HUDEP-2 (cell line): ENCODE data around the gene NR3C2.

Experiments
- DNase-seq, 76 experiments: peaks; one replicate each; lab custom pipeline; 2025; ENCODE audit not compliant: unreplicated experiment in 76 of 76; lab: John Stamatoyannopoulos, UW

The NR3C2 gene

DNA sequence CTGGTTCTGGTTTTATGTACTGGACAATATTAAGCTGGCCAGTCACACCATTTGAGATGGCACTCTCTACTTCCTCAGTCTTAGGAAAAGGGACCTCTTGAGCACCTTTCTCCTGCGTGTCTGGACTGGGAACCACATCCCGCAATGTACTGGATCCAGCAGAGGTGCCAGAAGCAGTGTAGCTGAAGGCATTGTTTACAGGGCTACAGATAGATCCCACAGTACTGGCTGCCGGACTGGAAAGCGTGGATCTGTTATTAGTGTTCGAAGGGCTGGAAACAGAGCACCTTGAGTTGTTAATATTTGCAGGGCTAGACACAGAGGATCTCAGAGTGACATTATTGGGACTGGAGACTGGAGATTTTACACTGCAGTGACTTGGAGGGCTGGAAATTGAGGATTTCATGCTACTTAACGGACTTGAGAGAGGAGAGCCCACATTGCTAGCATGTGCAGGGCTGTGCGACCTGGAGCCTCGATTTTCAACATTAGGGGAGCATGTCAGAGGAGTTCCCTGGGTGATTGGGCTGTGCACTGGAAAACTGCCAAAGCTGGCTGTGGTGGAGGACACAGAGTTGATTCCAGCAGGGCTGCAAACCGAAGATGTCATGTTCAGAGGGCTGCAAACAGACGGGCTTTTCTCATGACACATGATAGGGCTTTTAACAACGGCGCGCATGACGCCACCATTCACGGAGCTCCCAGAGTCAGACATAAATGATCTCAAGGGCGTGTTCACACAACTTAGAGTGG, 6.4 kb downstream of the NR3C2 start:
- DNase-seq = peak in 1 of 76 experiments; percentile 1

DNA sequence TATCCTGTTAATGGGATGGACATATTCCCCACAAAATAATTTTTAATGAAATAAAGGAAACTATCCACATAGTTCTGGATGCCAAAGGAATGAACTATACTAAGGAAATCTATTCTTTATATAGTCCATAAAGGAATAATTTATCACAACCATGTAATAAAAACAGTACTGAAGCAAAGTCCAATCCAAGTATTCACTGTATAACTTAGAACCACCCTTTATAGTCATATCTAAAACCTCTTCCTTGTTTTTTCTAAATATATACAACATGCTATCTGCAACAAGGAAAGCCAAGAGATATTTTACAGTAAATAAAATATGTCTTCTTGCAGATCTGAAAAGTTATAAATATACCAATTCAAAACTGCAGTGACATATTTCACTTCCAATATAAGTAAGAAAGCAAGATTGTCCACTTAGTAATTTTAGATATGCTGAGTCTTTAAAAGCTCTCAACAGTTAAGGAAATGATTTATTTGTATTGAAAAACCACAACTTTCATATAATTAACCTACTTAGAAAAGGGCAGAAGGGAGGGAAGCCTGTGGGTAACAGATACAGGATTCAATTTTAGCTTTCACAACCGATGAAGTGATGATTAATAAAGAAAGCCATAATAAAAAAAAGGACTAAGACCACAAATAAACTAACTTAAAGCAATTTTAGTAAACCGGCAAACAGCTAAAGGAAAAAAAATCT, 8.0 kb downstream of the NR3C2 start:
- DNase-seq = no peak

DNA sequence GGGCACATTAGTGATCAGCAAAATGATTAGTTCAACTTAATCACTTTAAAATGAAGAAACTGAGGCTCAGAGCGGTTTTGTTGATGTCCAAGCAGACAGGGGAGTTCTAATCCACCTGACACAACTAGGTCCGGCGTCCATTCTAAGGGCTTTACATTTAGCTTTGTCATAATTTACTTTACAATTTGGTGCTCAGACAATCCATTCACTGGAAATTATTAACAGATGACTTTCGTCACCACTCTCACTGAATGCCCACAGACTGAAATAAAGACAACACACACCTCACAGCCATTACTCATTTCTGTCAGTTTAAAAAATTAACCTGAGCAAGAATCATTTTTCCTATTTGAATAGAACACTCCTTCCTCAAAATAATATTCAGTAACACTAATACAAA, 10.8 kb downstream of the NR3C2 start:
- DNase-seq = no peak

DNA sequence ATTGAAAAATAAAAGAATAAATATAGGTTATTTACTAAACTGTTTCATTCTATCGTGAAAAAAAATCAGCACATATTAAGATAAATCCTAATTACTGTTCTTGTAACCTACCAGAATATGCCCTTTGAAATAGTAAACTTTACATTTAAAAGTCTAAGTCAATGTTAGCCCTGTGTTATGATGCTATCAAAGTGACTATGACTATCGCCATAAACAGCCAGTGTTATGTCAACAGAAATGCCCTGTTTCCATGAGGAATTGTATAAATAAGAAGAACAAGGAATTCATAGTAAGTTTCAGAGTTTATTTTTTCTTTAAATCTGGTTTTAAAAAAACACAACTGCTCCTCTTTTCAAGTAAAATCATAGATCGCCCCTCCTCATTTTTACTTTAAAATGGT, 11.4 kb downstream of the NR3C2 start:
- DNase-seq = no peak

DNA sequence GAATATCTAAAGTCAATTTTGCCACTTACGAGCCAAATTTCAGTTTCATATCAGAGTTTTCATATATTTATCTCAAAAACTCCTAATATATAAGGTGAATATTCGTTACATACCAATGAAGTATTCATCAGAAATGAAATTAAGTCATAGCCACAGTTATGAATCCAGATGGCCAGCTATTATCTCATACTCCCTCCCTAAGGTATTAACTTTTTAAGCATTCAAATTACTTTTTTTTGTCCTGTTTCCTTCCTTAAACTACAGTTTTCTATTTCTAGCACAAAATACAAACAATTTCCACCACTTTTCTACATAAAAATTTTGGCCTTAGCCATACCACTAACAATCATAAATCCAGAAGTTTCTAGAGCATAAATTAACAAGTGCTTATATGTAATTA, 13.0 kb downstream of the NR3C2 start:
- no peak for DNase-seq

DNA sequence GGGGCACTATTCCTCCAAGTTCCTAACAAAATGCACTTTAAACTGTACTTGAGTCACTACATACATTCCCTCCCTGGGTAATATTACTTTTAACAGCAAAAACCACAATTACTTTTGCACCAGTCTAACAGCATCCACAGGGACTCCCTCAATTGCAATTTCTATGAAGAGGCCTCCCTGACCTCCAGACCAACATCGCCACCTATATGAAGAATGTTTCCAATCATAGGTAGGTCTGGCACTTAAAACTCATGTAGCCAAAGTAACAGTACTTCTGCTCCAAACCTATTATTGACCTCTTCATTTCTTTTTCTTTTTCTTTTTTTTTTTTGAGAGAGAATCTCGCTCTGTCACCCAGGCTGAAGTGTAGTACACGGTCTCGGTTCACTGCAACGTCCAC, 15.6 kb downstream of the NR3C2 start:
- no peak for DNase-seq

DNA sequence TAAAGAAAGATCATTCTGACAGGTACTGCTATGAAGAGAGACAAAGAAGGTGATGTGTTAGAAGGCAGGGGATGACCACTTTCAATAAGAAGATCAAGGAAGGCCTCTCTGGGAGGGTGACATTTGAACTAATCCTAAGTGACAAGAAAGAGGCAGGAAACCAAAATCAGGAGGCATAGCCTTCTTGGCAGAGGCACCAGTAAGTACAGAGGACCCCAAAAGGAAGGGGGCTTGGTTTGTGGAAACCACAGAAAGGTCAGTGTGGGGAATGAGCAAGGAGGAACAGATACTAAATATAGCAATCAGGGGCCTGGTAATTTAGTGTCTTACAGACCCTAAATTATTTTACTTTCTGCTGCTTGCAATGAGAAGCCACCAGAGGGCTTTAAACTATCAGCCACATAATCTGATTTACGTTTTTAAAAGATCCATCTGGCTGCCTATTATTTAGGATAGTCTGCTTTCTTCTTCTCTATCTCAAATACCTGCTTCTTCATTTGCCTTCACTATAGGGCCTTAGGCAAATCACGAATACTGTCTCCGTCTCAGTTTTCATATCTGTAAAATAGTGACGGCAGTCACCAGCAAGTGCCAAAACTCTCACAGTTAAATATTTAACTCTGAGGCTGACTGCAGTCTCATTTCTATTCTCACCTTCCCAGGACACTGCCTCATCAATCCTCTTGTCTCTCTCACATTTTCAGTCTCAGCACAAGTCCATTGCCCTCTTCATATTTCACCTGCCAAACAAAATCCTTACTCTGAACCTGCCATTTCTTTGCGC, 16.7 kb downstream of the NR3C2 start:
- no peak for DNase-seq

DNA sequence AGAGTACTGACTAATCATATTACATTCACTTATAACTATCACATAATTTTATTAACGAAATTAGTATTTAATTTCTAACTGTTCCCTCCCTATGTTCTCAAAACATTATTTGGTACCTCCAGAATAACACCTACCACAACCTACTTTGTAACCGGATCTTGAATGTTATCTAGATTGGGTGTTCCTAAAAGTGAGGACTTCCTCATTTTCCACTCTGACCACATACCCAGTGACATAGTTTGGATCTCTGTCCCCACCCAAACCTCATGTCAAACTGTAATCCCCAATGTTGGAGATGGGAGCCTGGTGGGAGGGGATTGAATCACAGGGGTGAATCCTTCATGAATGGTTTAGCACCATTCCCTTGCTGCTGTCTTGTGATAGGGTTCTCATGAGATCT, 21.8 kb downstream of the NR3C2 start:
- no peak for DNase-seq

DNA sequence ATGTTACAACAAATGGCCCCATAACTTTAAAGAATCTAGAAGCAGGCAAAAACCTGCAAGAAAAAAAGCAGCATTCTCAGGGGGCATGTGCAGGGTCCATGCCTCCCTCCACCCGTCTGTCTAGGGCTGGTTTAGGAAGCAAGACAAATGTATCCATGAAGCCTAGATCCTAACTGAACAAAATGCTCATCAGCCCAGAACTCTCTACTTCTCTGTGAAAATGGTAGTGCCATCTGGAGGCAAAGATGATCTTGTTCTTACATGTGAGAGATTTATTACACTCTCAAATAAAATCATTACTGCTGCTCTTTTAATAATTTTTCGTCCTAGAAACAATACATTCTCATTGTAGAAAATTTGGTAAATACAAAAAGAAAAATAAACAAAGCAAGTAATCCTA, 26.7 kb downstream of the NR3C2 start:
- DNase-seq = peak in 1 of 76 experiments; percentile 3

DNA sequence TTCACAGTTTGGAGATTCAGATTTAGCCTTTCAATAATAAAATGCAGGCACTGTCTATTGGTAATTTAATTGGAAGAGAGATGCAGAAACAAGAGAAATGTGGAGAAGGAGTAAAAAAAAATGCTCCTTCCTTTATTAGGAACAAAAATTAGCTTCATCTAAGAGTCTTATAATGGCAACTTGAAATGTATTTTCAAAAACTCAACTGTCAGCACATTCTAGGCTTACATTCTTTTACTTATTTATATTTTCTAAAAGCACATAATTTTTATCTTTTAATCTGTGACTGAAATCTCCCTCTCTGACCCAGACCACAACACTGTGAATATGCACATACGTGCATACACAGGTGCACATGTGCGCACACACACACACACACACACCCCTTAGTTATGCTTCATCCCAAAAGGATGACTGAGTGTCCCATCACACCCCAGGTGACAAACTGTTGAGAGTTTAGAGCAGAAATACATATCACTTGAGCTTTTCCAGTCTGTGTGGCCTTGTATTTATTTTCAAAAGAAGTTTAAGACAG, 29.7 kb downstream of the NR3C2 start:
- no peak for DNase-seq

DNA sequence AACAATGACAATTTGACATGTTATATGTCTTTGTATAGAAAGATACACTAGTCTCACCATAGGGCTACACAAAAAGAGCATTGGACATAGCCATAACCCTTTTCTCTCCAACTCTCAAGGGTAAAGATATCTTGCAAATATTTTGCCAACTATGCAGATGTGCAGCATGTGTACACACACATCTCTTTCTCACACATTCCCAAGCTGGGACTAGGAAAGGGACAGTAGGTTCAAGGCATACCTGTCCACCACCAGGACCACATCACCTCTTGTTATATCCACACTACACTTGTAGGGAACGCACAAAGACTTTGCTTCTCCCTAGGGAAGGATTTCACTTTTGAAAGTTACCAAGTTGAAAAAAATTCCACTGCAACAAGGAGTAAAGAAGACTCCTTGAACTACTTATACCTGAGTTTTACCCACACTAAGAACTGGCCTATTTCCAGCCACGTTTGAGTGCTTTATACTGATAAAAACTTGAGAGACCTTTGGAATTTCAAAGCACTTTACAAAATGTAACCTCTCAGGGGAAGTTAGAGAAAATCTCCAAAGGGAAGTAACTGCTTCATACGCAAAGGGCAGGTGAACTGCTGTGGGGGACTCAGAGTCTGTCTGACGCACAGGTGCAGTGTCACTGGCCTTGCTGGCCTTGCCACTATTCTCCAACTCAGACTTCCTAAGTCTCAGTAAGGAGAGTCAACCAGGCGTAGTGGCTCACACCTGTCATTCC, 36.9 kb downstream of the NR3C2 start:
- no peak for DNase-seq

DNA sequence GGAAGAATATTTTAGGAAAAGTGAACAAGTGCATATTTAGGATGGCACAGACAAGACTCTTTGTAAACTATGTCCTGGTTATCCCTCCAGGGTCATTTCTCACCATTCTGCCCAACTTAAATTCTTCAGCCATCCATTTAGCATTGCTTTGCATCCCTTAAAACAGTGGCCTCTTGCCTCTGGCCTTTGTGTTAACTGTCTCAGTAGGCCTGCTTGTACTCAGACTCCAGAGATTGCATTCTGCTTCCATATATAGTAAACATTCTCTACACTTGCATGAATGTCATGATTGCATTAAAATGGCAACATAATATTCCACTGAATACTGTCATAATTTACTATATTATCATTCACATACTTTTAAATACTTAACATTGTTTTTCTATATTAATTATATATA, 43.2 kb downstream of the NR3C2 start:
- DNase-seq = no peak

DNA sequence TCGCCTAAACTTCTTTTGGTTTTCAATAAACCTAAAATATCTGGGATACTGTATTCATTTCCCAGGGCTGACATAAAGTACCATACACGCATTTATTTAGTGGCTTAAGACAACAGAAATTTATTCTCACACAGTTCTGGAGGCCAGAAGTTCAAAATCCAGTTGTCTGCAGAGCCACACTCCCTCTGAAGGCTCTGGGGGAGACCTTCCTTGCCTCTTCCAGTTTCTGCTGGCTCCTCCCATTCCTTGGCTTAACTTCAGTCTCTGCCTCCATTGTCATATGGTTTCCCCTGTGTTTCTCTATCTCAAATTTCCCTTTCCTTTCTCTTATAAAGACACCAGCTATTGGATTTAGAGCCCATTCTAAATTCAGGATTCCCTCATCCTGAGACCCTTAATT, 44.4 kb downstream of the NR3C2 start:
- DNase-seq = no peak

DNA sequence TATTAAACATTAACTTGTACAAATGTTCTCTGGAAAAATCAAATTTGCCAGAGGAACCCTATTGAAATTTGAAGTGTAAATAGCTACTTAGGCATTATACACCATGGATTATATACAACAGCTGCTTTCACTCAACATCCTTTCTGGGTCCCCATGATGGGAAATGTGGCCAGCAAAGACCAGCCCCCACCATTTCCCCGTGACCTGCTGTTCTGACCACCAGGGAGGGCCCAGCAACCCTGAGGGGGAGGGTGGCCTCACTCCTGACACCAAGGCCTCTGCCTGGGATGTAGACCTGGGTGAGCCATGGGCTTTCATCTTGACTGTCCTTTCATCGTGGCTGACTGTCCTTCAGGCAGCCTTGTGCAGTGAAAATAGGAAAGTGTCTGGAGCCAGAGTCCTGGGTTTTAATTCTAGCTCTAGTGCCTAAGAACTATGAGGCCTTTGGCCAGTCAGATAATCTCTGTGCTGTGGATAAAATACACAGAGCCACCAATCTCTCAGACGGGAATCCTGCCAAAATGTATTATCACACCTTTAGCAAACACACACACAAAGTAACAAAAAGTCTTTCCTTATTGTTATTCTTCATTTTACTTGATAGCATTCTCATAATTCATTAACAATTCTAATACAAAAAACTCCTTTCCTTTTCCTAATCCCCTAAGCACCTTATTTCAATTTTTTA, 45.1 kb downstream of the NR3C2 start:
- DNase-seq = no peak

DNA sequence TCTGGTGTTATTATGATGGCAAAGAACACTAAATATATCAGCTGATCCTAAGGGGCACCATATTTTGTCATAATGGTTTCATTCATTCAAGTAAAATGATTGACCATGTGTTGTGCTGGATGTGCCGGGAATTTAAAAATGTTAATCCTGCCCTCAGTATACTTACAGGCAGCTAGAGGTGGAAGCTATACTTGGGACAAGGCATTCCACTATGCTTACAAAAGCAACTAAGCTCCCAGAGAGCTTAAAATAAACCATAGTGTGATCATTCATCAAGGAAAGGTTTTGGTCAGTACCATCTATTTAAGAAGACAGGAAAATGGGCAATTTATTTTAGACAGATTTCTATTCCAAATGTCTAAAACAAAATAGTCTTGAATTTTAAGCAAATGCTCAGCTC, 46.4 kb downstream of the NR3C2 start:
- no peak for DNase-seq

DNA sequence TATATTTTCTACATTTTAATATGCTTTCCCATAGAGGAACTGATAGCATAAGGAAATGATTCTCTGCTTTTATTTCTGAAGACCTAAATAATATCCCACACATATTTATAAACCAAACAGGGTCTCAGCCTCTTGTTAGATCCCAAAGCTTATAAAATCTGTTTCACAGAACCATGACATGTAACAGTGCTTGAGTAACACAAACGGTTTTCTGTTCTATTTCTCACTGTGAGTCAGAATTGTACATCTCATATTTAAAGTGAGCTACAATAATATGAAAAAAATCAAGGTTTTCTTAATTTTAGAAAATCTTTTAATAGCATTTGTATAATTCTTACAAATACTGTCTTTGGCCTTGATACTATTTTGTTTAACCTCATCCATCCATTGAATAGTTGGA, 51.2 kb downstream of the NR3C2 start:
- no peak for DNase-seq

DNA sequence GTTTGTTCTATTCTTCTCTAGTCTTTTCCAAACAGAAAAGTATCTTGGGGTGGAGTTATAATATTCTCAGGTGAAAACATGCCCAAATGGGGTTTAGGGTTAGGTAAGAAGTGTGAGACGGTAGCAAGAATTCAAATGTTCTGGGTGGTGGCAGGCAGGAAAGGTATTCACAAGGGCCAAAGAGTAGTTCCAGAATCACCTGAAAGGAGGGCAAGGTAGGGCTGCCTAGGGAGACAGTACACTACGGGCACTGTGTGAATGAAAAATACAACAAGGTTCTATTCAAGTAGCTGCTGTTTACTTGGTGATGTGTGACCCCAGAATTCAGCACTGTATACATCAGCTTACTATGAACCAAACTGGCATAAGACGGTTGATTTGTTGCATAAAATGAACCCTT, 51.9 kb downstream of the NR3C2 start:
- DNase-seq = no peak

DNA sequence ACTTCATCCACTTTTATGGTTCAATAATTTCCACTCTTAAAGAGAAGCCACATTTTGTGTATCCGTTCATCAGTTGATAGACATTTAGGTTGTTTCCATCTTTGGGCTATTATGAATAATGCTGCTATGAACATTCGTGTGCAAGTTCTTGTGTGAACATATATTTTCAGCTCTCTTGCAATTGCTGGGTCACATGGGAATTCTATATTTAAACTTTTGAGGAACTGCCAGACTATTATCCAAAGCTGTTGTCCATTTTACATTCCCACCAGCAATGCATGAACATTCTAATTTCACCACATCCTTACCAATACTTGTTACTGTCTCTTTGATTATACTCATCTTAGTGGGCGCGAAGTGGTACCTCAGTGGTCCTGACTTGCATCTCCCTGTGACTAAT, 61.9 kb downstream of the NR3C2 start:
- DNase-seq = no peak

DNA sequence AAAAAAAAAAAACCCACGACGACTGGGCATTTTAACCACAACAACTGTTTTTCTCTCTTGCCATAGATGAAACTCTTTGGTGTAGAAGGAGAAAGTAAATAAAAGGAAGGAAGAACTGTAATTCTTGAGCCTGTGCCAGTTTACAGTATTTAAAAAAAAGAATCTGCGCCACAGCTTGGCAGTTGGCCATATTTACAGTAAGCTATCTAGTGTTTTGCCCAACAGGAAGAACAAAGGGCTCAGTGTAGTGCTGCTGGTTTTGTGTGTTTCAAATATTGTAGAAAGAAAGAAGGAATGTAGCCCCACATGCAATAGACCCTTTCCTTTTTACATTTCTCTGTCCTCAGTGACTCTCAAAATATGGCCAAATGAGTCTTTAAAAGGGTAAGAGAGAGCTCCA, 66.1 kb downstream of the NR3C2 start:
- peak in 1 of 76 experiments; percentile 2 for DNase-seq

DNA sequence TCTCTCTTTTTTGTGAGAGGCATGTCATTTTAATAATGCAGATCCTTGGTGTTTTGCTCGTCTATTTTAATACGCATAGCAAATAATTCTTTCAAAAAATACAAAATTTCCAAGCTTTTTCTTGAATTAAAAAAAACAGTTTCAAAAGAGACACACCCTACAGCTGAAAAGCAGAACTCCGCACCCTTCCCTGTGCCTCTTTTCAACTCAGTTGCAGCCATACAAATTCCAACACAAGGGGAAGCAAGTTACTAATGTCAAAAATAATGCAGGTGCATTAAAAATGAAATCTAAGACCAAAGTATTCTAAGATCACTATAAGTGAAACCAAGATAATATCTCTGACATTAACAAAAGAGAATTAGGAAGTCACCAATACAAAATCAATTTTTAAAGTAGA, 66.6 kb downstream of the NR3C2 start:
- no peak for DNase-seq
